ENCODE data around the gene CTDSPL. TPM values are rescaled to one million over a fixed set of nuclear protein-coding genes. Genes with fewer than 3 reads are reported as not detected.

The CTDSPL gene
- total and polyA plus RNA-seq, 10 of the 15 experiments (the other 5 are each of a cell fraction or from before 2014, with no cell fraction given): 0.05 to 0.51 (median 0.18) TPM; not detected in 6

- TF ChIP-seq JUND (IDR thresholded peaks at IDR 0.05; ENCODE audit: low read depth, low read length): no peak
- no peak for TF ChIP-seq TCF12 (IDR thresholded peaks at IDR 0.05; ENCODE audit: low read depth, low read length)
- TF ChIP-seq ZNF592 (IDR thresholded peaks at IDR 0.05): no peak
- no peak for TF ChIP-seq POU2F2 (IDR thresholded peaks at IDR 0.05; ENCODE audit: borderline replicate concordance, low read depth, low read length)
- TF ChIP-seq RELA (IDR thresholded peaks at IDR 0.05; ENCODE audit: borderline replicate concordance, partially characterized antibody): no peak
- TF ChIP-seq ZNF24 (IDR thresholded peaks at IDR 0.05): no peak
- no peak for TF ChIP-seq BACH1 (IDR thresholded peaks at IDR 0.05; ENCODE audit: borderline replicate concordance)
- no peak for TF ChIP-seq BCLAF1 (IDR thresholded peaks at IDR 0.05)
- TF ChIP-seq NFYB (IDR thresholded peaks at IDR 0.05; ENCODE audit: insufficient read depth, low read depth, low read length): no peak
- no peak for TF ChIP-seq SKIL (IDR thresholded peaks at IDR 0.05; ENCODE audit: low read depth, poor library complexity, severe bottlenecking)
- no peak for TF ChIP-seq BRCA1 (IDR thresholded peaks at IDR 0.05; ENCODE audit: low read depth, low read length)
These were observed 119.0 kb downstream of the CTDSPL start (continued) for GRCh38 chr3:37980462-37981347.

All from GM12878 (cell line).